HFFc6 (cell line): ENCODE data around the gene BTBD7. TPM values are rescaled to one million over a fixed set of nuclear protein-coding genes. Genes with fewer than 3 reads are reported as not detected.

Experiments
- DNase-seq: peaks from one replicate; pipeline ENCODE4 v3.0.0-alpha.2; 2018
- H3K27ac Mint-ChIP-seq: 2 replicates; pipeline ENCODE4 v1.8.0; 2020; ENCODE audit warnings: mild to moderate bottlenecking, mixed read lengths
- H3K27me3 Mint-ChIP-seq: 2 replicates; pipeline ENCODE4 v1.8.0; 2021; ENCODE audit warnings: mild to moderate bottlenecking, moderate library complexity, mixed read lengths; ENCODE audit not compliant: insufficient read depth
- H3K36me3 Mint-ChIP-seq: 2 replicates; pipeline ENCODE4 v1.8.0; 2021; ENCODE audit warnings: low read depth, mixed read lengths
- H3K4me1 Mint-ChIP-seq: 2 replicates; pipeline ENCODE4 v1.8.0; 2020; ENCODE audit warnings: low read depth, mixed read lengths
- H3K4me3 Mint-ChIP-seq: 2 replicates; pipeline ENCODE4 v1.8.0; 2020; ENCODE audit warnings: mild to moderate bottlenecking, moderate library complexity, mixed read lengths
- H3K9me3 Mint-ChIP-seq: 2 replicates; pipeline ENCODE4 v1.8.0; 2020; ENCODE audit warnings: mild to moderate bottlenecking, mixed read lengths
- CTCF ChIP-seq: fragments of 200-600 bp; sonication (generic); IDR thresholded peaks from 2 replicates; pipeline ENCODE4 v1.5.0; 2021; ENCODE audit warnings: antibody characterized with exemption, mild to moderate bottlenecking
- total RNA-seq, 6 experiments: library from RNA; stranded (reverse); fragmentation: NEBNext Ultra II Directional; extraction: Animal tissue kit (Norgen Biotek cat#: 25700); gene quantifications; 2 replicates in 1 of 6; 3 replicates in 5 of 6; pipeline ENCODE4 v1.2.3, GENCODE V29; 2021

Gene BTBD7
- total RNA-seq, 6 experiments from 2014 or later: 36.8 to 45.6 (median 40.0) TPM

DNA sequence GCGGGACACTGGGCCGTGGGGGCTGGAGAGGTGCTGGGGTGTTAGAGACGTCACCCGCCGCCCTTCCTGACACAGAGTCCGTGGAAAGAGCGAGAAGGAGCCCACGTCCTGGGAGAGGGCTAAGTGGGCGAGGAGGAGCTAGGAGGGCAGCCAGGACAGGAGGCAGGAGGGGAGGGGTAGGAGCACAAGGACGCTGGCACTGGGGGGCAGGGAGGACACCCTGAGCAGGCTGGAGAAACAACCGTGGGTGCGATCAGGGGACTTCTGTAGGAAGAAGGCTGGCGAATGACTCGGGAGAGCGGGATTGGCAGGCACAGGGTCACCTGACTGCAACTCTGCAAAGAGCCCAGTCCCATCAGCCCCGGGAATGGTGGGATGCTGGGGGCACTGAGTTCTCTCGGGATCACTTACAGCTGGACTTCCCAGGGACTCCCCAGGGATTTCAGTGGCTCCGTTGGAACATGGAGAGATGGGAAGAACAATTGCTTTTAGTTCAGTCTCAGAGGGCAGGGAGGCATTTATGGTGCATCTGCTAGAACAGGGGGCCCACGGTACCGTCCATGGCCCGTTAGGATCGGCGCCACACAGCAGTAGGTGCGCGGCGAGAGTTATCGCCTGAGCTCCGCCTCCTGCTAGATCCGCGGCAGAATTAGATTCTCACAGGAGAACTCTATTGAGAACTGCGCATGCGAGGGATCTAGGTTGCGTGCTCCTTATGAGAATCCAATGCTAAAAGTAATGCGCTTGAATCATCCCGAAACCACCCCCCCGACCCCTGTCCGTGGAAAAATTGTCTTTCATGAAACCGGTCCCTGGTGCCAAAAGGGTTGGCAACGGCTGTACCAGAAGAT, 101.5 kb downstream of the BTBD7 start:
- H3K9me3 Mint-ChIP-seq: no peaks in the 10 kb centered on the region
- H3K36me3 Mint-ChIP-seq: peaks cover 10% of the 10 kb centered on the region; the same call in 1 of the 2 replicates
- peak overlapping the region; percentile 85 for H3K27ac Mint-ChIP-seq
- no peaks in the 10 kb centered on the region; the same call in 1 of the 2 replicates for H3K27me3 Mint-ChIP-seq
- H3K4me3 Mint-ChIP-seq: peak overlapping the region; percentile 91
- peak; percentile 43 for DNase-seq
- peaks cover 46% of the 10 kb centered on the region for H3K4me1 Mint-ChIP-seq
- no peak for TF ChIP-seq CTCF

DNA sequence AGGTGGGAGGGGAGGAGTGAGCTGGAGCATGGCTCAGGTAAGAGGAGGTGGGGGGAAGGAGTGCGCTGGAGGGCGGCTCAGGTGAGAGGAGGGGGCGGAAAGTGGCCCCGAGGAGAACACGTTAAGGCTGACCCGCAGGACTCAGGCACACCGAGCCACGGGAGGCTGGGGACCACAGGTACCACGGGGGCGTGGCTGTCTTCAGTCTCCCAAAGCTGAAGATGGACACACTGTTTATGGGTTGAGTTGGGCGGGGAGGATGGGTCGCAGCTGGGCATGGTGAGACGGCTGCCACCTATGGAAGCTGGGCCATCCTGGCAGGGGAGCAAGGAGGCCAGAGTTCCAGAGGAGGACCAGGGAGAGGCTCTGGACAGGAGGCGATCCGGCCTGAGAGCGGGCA, 102.3 kb downstream of the BTBD7 start:
- no peak for DNase-seq
- no peaks in the 10 kb centered on the region for H3K9me3 Mint-ChIP-seq
- H3K4me3 Mint-ChIP-seq: peak overlapping the region; percentile 91
- no peak for TF ChIP-seq CTCF
- peak overlapping the region; percentile 85; the same call in 1 of the 2 replicates for H3K27ac Mint-ChIP-seq
- peaks cover 10% of the 10 kb centered on the region; the same call in 1 of the 2 replicates for H3K36me3 Mint-ChIP-seq
- H3K4me1 Mint-ChIP-seq: peaks cover 38% of the 10 kb centered on the region
- no peaks in the 10 kb centered on the region; the same call in 1 of the 2 replicates for H3K27me3 Mint-ChIP-seq

DNA sequence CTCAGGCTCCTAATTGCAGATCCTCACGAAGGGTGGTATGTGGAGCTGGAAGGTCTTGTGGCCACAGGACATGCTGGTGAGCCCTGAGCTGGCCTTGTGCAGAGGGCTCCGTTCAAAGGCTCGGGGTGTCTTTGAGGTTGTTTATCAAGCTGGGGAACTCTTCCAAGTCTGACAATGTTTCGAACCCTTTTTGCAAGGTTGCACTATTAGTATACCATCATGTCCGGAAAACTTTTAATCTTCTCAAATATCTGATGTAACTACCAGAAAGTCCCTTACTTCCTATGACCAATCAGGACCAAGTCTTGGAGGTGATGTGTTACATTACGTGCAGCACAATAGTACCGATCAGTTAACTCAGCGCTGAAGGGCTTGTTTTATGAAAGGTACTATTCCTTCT, 104.3 kb downstream of the BTBD7 start:
- peaks cover 10% of the 10 kb centered on the region; the same call in 1 of the 2 replicates for H3K36me3 Mint-ChIP-seq
- no peak overlapping the region for H3K27ac Mint-ChIP-seq

DNA sequence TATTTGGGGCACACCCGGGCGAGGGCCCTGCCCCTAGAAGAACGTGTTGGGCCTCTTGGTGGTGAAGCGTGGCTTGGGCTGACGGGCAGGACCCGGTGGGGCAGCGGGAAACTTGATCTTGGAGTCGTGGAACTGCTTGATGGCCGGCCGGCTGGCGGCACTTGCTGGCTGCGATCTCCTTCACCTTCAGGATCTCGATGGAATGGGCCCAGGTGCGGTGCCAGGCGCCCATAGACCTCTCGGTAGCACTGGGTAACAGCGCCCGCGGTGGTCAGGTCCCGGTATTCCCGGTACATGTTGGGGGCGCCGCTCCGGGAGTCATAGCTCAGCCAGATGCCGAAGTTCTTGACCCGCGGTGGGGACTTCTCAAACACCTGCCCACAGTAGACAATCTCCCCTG, 109.3 kb downstream of the BTBD7 start:
- Mint-ChIP-seq H3K36me3 (peaks cover 20% of the 10 kb centered on the region), H3K4me1 (no peaks in the 10 kb centered on the region), H3K9me3 (no peaks in the 10 kb centered on the region), H3K4me3 (no peak overlapping the region), H3K27me3 (no peaks in the 10 kb centered on the region), H3K27ac (no peak overlapping the region)
- DNase-seq: no peak
- TF ChIP-seq CTCF: no peak

More for the DNA sequence above, 104.3 kb downstream of the BTBD7 start:
- Mint-ChIP-seq H3K27me3 (no peaks in the 10 kb centered on the region), H3K4me1 (peaks cover 20% of the 10 kb centered on the region), H3K9me3 (no peaks in the 10 kb centered on the region), H3K4me3 (no peak overlapping the region)
- TF ChIP-seq CTCF: no peak
- DNase-seq: no peak

- no peak for DNase-seq
- Mint-ChIP-seq H3K9me3 (no peaks in the 10 kb centered on the region), H3K36me3 (peaks cover 10% of the 10 kb centered on the region), H3K27me3 (no peaks in the 10 kb centered on the region), H3K27ac (no peak overlapping the region), H3K4me3 (no peak overlapping the region), H3K4me1 (no peaks in the 10 kb centered on the region)
- no peak for TF ChIP-seq CTCF
These were observed 112.3 kb downstream of the BTBD7 start for GRCh38 chr14:93220509-93220908.
